Esophagus squamous epithelium (tissue), 5 donors: ENCODE measurements around the gene CCDC146. TPM values are rescaled to one million over a fixed set of nuclear protein-coding genes. Genes with fewer than 3 reads are reported as not detected.

ENCODE experiments used
- DNase-seq: peaks from one replicate; lab custom pipeline; 2025; lab: John Stamatoyannopoulos, UW
- H3K27ac ChIP-seq, 4 donors: fragments of 200-600 bp; sonication (generic); one replicate each; pipeline ENCODE4 v1.5.1; 2016 to 2019; ENCODE audit warnings: mild to moderate bottlenecking in 1 of 4
- H3K27me3 ChIP-seq, 4 donors: fragments of 200-600 bp; sonication (generic); 1 replicate in 3 of 4; 2 replicates in 1 of 4; pipeline versions ENCODE4 v1.5.1 to v1.6.0; 2017 to 2021; ENCODE audit warnings: antibody characterized with exemption in 1 of 4
- H3K36me3 ChIP-seq, 3 donors: fragments of 200-600 bp; sonication (generic); one replicate each; pipeline ENCODE4 v1.5.1; 2016 to 2019
- H3K4me1 ChIP-seq, 3 donors: fragments of 200-600 bp; sonication (generic); one replicate each; pipeline ENCODE4 v1.5.1; 2017 to 2019
- H3K4me3 ChIP-seq, 4 donors: fragments of 200-600 bp; sonication (generic); 1 replicate in 3 of 4; 2 replicates in 1 of 4; pipeline ENCODE4 v1.5.1; 2016 to 2019; ENCODE audit warnings: mild to moderate bottlenecking in 2 of 4, moderate library complexity in 1 of 4
- H3K9me3 ChIP-seq, 3 donors: fragments of 200-600 bp; sonication (generic); one replicate each; pipeline ENCODE4 v1.5.1; 2016 to 2019
- POLR2A ChIP-seq, 4 donors: fragments of 450-650 bp; IDR thresholded peaks; one replicate each; pipeline ENCODE4 v1.6.1; 2017; ENCODE audit warnings: antibody characterized with exemption in 4 of 4, mild to moderate bottlenecking in 4 of 4, moderate library complexity in 3 of 4
- WGBS, 2 donors: methylation state at CpG; one replicate each; pipeline ENCODE4 v1.1.5; 2018; 5-methylcytosine and 5-hydroxymethylcytosine counted together
- intact Hi-C: fragments of 100-400 bp; cut with DNase I; formaldehyde crosslinking; loops from one replicate; pipeline ENCODE4 v1.15.0; 2022
- total RNA-seq, 4 donors: library from RNA; depleted of rRNA; stranded (reverse); fragments of >200 nt; gene quantifications; one replicate each; pipeline ENCODE4 v1.1.0, GENCODE V29; 2016
- TF ChIP-seq, protein P1 (sequence below), 6 experiments: fragments of 450-650 bp in 4 of 6; fragments of 200-600 bp in 2 of 6; sonication (generic) in 2 of 6; IDR thresholded peaks; one replicate each; pipeline ENCODE4 v1.5.1; 2016 to 2019; ENCODE audit warnings: antibody characterized with exemption in 6 of 6, mild to moderate bottlenecking in 4 of 6, moderate library complexity in 4 of 6
- donor health status: DM: yes; HTN: yes; CAD: no.

Gene CCDC146
- total RNA-seq, 4 donors from 2014 or later = 4.6 to 25.0 (median 7.6) TPM

DNA sequence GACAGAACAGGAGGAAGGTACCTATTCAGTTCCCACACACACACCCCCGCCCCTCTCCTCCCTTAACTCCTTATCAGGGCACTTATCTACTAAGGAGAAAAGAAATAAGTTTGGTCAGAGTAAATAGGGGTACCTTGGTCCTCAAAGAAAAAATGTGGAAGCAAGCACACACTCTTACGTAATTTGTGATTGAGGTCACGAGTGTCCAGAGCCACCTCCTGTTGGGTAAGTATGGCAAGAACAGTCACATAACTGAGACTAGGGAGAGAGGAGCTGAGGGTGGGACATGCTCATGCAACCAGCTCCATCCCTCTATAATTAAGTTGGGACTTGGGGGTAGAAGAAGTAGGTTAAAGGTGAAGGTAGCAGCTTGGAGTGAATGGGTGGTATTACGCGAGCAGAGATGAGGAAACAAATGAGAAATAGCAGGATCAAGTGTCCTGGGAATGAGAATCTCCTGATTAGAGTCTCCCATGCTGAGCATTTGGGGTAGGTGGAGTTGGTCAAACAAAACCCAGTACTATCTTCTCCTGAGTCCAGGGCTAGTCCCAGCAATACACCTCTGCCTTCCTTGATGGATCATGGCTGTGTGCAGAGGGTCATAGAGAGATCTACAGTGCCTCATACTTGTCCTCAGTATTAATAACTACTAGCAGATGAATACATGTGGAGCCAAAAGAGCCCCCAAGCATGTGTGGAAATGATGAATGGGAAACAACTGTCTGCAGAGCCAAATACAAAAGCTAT, 216.6 kb downstream of the CCDC146 start:
- intact Hi-C loops = no loop called here
- TF ChIP-seq, protein P1, sequence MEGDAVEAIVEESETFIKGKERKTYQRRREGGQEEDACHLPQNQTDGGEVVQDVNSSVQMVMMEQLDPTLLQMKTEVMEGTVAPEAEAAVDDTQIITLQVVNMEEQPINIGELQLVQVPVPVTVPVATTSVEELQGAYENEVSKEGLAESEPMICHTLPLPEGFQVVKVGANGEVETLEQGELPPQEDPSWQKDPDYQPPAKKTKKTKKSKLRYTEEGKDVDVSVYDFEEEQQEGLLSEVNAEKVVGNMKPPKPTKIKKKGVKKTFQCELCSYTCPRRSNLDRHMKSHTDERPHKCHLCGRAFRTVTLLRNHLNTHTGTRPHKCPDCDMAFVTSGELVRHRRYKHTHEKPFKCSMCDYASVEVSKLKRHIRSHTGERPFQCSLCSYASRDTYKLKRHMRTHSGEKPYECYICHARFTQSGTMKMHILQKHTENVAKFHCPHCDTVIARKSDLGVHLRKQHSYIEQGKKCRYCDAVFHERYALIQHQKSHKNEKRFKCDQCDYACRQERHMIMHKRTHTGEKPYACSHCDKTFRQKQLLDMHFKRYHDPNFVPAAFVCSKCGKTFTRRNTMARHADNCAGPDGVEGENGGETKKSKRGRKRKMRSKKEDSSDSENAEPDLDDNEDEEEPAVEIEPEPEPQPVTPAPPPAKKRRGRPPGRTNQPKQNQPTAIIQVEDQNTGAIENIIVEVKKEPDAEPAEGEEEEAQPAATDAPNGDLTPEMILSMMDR (IDR thresholded peaks at IDR 0.05) = no peak
- no peak for TF ChIP-seq POLR2A (IDR thresholded peaks at IDR 0.05)
- WGBS, 2 donors = 76 to 81% methylated on average over 5 of the region's 5 CpGs
- Histone ChIP-seq H3K27me3 (no peaks in the 10 kb centered on the region), H3K36me3 (no peaks in the 10 kb centered on the region), H3K4me3 (no peak overlapping the region), H3K4me1 (peaks cover 0 to 21% (median 6%) of the 10 kb centered on the region in 3 donors), H3K27ac (no peak overlapping the region), H3K9me3 (no peaks in the 10 kb centered on the region)
- no peak for DNase-seq

GRCh38 chr7:77339726-77340125, 217.3 kb downstream of the CCDC146 start:
- intact Hi-C loops = no loop called here
- no peak for DNase-seq
- 80 to 84% methylated on average over 5 of the region's 5 CpGs for WGBS, 2 donors
- no peak for TF ChIP-seq POLR2A (IDR thresholded peaks at IDR 0.05)
- TF ChIP-seq, protein P1 (IDR thresholded peaks at IDR 0.05) = no peak
- Histone ChIP-seq H3K4me3 (no peak overlapping the region), H3K4me1 (peaks cover 0 to 21% (median 6%) of the 10 kb centered on the region in 3 donors), H3K27ac (no peak overlapping the region), H3K36me3 (no peaks in the 10 kb centered on the region), H3K9me3 (no peaks in the 10 kb centered on the region), H3K27me3 (no peaks in the 10 kb centered on the region)

Other genes starting within 250 kb of the CCDC146 start
- gene SPDYE17, start 90.3 kb upstream of the CCDC146 start, total RNA-seq = not detected
- not detected for gene SPDYE18, start 60.1 kb upstream of the CCDC146 start, total RNA-seq
- 10 to 100 TPM in 2 of 4 donors, 1 to 10 TPM in 2; 1.4 to 23.3 (median 9.2) TPM for gene FGL2, start 77.2 kb downstream of the CCDC146 start, total RNA-seq